T-helper 2 cell treated with Interferon-gamma antibody and Interleukin-4, amounts not matched to agents 100 ng/mL and 5 ng/mL, for 36 hours (primary cell): ENCODE measurements around the gene HSPA12A. TPM values are rescaled to one million over a fixed set of nuclear protein-coding genes. Genes with fewer than 3 reads are reported as not detected.

Experiments used
- intact Hi-C: fragments of 100-400 bp; cut with micrococcal nuclease; formaldehyde crosslinking; loops from one replicate; pipeline ENCODE4 v1.15.1; 2023
- total RNA-seq: library from RNA; stranded (reverse); gene quantifications from 2 replicates; pipeline ENCODE4 v1.2.3, GENCODE V29; 2022

The HSPA12A gene, protein sequence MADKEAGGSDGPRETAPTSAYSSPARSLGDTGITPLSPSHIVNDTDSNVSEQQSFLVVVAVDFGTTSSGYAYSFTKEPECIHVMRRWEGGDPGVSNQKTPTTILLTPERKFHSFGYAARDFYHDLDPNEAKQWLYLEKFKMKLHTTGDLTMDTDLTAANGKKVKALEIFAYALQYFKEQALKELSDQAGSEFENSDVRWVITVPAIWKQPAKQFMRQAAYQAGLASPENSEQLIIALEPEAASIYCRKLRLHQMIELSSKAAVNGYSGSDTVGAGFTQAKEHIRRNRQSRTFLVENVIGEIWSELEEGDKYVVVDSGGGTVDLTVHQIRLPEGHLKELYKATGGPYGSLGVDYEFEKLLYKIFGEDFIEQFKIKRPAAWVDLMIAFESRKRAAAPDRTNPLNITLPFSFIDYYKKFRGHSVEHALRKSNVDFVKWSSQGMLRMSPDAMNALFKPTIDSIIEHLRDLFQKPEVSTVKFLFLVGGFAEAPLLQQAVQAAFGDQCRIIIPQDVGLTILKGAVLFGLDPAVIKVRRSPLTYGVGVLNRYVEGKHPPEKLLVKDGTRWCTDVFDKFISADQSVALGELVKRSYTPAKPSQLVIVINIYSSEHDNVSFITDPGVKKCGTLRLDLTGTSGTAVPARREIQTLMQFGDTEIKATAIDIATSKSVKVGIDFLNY
- total RNA-seq: 0.02 and 0.09 TPM in 2 replicates

DNA sequence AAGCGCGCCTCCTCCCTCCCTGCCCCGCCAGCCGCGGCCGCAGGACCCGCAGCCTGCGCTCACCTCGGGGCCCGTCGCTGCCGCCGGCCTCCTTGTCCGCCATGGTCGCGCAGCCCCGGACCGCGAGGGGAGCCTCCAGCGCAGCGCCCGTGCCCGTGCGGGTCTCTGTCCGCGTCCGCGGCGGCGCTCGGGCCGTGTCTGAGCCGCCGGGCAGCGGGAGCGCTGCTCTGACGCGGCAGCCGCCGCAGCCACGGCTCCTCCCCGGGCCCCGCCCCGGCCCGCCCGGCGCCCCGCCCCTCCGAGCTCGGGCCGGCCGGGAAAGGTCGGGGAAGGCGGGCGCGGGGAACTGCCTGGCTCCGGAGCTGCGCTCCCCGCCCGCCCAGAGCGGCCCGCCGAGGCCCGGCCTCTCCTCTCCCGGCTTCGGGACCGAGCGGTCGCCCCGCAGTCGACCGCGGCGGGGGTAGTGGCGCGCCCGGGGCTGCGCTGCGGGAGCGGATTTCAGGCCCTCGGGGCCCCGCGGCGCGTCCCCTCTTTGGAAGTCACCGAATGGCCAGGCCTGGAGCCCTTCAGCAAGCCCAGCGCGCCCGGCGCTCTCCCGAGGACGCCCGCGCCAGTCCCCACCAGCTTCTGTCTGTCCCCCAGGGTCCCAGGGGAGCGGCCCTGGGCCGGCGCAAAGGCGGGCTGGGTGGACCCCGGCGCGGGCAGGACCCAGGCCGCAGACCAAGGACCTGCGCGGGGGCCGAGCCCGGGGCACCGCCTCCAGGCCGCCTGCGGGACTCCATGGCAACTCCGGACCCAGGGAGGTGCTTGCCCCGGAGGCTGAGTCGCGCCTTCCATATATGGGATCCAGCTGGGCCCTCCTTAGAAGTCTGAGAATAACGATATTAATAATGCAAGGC is at the start of gene HSPA12A:
TSS of gene HSPA12A (minus strand) at position 200 of the 899 bp plus-strand sequence. CDS start at position 103, 97 bp downstream.
- intact Hi-C loops: loop anchor here (1.0 kb wide), 2 partner anchors 18 to 46 kb away; no protein-coding TSS in a partner anchor

DNA sequence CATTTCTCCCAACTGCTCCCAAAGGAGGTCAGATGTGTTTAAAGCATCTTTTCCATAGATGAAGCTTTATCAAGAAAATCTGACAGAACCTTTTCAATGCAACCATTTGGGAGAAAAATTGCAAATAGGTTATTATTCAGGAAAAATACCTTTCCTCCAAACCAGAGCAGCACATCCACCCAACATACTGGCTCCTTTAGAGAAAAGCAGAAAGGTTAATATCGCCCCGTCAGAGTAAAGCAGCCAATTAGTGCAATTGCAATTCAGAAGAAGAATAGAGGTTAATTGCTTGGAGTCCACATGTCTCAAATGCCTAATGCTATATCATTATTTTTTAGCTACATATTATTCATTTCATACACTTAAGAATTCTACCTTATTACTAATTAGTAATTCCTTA is 48.9 kb upstream of the HSPA12A start:
- intact Hi-C loops: no loop called here

DNA sequence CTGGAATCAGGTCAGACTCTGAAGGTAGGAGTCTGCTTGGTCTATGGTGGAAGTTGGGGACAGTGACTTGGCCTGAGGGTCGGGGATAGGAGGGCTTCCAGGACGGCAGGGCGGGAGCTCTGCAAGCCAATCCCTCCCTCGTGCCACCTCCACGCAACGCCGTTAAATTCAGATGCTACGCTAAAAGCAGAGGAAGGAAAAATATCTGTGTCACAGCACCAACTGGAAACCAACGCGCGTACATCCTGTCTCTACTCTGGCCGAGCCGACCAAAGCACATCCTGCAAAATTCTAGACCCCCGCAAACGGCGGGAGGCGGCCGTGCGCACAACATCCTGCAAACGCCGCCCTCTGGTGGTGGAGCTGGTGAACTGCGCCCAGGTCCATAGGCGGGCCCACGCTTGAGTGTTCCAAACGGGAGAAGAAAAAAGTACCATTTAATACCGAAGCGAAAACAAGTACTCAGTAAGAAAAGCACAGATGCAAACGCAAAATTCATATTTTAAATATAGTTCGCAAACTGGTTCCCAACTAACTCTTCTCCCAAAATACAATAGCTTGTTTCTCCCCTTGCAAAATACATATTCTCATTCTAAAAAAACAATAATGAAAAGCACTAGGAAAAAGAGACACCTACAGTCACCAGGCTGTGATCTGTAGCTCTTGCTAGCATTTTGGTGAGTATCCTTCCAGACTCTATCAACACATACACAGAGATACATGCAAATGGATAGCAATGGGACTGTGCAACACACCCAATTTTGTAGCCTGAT is 45.7 kb upstream of the HSPA12A start:
- intact Hi-C loops: loop anchor here (1.0 kb wide), 2 partner anchors 46 to 106 kb away; partner anchors contain the start of gene HSPA12A

DNA sequence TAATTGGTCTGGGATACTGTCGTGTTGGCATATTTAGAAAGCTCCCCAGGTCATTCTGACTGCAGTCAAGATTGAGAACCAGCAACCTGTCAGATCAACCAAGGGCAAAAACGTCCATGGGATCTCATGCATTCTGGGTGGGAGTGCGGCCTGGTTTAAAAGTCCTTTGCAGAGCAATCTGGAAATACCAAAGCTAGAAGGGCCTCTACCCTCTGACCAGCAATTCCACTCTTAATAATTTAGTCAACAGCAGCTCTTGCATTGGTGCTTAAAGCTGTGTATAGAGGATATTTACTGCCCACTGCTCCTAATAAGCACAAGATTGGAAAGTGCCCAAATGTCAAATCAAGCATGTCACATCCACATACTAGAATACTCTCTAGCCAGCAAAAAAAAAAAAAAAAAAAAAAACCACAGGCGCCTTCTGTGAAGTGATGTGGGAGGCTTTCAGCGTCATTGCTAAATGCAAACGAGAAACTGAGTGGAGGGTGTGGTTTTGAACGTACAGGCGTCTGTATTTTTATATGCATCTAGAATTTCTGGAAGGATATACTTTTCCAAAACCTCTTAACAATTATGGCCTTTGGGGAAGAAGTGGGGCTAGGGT is 44.8 kb upstream of the HSPA12A start:
- intact Hi-C loops: no loop called here

DNA sequence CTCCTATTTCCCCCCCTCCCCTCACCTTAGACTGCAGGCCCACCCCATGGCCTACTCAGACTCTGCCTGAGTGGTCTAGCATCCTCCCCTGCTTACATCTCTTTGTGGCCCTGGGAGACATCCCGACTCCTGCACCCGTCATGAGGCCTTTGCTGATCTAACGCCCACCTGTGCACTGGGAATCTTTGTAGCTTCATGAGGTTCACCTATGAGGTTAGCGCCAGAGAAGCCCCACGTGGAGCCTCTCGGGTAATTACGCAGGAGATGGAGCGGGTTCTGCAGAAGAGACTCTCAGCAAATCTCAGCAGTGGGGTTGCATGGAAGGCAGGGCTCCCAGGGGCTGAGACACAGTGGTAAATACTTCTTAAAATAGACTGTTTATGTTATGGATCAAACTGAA is 43.5 kb upstream of the HSPA12A start:
- intact Hi-C loops: no loop called here

DNA sequence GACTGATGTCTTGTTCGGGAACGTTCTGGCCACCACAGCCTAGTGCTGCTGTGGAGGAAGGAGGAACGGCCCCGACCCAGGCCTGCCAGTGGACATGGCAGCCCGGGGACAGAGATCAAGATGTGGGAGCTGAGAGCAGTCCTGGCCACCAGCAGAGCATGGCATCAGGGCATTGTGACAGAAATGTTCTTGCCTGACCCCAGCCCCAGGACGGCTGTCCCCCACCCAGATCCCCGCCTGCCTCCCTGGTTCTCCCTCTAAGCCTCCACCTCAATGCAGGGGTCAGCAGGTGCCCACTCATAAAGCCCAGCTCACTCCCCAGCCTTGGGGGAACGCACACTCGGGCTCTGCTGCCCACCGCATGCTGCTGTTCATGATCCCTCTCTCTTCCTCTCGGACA is 42.9 kb upstream of the HSPA12A start:
- intact Hi-C loops: no loop called here

DNA sequence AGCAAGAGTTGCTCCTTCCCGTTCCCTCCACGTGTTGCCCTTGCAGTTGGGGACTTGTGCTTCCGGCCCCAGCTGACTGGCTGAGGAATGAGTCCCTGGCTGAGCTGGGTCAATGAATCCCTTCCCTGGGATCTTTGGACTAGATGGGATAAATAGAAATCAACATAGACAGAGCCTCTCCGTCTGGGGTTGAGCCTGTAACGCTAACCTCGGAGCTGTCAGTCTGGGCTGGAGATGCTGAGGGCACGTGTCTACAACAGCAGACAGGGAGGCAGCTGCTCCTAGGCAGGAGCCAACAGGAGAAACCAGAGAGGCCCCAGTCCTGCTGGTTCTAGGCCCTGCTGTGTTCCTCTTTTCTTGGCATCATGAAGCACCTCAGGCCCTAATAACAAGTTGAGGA is 42.3 kb upstream of the HSPA12A start:
- intact Hi-C loops: no loop called here

DNA sequence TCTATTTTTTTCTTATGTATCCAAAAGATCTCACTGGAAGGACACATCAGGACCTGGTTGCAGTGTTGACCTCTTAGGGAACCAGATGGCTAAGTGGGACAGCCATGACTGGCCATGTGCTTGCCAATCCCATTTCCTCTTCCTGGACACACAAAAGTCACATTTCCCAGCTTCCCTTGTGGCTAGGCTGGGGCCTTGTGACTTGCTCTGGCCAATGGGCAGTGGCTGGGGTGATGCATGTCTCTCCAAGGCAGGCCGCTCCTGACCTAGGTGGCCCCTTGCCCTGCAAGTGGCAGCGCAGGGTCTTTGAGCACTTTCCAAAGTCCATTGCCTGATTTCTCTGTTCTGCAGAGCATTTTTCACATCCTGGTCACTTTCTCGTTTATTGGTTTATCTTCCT is 41.7 kb upstream of the HSPA12A start:
- intact Hi-C loops: no loop called here

DNA sequence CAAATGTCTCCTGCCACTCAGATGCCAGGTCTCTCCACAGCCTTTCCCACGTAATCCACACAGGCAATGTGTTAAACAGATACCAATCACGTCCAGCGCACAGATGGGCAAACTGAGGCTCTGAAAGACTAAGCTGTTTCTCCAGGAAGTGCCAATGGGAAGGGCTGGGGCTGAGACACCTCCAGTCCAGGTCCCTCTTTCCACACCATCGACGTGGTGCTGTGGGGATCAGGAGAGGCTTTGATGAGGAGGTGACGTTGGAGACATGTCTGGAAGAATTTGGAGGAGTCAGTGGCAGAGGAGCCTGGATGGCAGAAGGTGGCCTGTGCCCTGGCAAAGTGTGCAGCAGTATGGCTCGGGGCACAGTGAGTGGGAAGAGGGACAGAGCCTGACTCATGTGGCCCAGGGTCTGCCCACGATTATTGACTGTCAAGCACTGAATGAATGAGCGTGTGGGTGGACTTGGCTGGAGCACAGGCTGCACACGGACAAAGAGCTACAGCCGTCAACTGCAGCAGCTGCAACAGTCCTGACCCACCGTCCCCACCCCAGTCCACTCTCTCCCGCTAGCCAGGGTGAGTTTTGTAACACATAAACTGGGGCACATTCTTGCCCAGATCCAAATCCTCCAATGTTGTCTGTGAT is 40.8 kb upstream of the HSPA12A start:
- intact Hi-C loops: no loop called here

DNA sequence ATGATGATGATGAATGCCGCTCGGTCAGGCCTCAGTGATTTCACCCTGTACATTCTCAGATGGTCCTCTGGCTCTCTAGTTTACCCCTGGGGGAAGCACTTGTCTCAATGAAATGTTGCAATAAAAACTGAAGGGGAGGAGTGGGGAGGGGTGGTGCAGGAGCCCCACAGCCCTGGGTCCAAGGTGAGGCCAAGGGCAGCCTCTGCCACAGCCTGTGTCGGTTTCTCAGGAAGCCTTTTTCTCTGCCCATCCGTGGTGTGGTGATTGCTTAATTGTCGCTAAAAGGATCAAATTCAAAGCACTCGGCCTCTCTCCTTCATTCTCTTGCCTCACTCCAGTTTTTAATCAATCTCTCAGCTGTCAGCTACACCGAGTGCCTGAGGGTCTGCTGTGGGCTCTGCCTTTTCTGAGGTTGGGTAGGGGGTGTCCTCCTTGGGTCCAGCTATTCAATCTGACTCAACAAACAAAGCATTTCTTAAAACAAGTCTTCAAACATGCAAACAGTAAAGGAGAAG is 39.1 kb upstream of the HSPA12A start:
- intact Hi-C loops: no loop called here

DNA sequence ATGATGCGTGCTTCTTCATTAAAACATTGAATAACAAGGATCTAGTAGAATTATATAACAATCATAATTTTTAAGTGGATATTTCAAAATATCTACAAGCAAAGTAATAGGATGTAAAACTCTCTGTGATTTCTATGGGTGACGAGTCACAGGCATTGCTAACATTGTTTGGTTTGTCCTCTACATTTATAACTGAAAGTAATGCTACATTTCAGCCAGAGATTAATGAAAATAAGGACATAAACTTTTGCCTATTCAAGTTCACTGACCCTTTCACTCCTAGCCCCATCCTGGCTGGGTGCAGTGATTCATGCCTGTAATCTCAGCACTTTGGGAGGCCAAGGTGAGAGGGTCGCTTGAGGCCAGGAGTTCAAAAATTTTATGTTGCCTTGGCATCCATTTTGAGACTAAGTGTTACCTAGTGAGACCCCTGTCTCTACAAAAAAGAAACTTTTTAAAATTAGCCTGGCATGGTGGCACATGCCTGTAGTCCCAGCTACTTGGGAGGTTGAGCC is 38.4 kb upstream of the HSPA12A start:
- intact Hi-C loops: no loop called here

DNA sequence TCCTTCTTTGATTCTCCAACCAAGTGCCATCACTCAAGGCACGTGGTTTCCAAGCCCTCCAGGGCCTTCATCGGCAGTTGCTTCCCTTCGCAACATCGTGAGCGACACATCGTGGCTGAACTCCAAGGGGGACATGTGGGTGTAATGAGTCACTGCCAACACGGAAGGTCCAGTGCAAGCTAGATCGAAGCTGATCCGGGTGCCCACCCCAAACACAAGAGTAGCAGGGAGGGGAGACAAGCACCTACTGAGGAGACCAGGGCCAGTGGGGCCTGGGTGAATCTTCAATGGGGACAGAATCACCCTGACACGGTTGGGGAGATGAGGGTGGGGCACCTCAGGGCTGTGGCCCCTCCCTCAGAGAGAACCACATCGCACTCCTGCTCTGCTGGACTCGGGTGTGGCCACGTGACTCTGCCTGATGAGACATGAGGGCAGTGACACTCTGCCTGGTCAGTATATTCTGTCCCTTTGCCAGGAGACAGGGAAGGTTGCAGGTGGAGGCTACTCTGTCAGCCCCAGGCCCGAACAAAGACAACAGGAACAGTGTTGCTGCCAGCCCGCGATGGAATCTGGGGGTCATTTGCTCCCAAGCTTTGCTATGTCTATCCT is 36.8 kb upstream of the HSPA12A start:
- intact Hi-C loops: no loop called here

DNA sequence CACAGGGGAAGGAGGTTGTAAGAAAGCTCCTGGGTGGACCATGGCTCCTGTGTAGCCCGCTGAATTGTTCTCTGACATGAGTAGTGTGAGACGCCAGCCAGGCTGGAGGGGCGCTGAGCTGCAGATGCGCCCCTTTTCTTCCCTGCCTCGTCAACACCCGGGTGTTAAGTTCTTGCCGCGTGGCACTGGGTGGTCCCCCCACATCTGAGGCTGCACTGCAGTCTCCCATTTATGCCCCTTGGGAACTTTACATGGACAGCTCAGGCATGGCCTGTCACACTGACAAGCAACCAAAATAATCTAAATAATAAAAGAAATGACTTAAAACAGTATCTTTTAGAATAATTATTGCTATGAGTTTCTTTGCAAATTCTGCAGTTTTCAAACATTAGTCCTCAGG is 34.6 kb upstream of the HSPA12A start:
- intact Hi-C loops: no loop called here

DNA sequence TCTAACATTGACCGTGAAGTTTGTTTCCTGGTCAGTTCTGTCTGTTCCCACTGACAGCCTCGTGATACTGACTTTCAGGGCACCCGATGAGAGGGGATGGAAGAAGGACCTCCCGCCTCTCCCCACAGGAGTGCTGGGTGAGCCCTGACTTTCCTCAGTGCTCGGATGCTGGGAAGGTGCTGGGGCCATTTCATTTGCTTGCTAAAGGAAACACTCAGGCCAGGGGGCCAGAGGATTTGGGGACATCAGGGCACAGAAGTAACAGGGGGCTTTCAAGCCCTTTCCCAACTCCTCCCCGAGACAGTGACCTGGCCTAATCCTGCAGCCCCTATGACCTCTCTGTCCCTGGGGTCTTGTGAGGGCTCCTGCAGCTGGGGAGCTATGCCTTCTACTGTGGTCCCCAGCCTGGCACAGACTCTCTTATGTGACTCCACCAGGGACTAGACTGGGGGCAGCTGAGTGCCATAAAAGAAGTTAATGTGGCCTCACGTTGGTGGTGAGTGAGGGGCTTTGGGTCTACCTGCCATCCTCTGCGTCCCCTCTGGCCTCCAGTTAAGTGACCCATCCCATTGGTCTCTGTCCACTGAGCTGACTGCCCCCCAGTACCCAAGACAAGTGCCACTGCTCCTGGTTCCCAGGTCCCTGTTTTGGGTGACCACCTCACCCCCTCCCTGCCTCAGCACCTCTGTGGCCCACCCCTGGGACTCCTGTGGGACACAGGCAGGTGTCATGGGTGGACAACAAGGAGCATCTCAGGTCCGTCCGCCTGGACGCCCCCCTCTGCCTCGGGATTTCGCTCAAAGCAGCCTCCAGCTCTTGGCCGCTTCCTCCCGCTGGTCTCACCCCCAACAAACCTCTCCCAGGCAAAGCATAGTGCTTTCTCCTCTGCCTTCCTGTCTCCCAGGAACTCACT is 33.4 kb upstream of the HSPA12A start:
- intact Hi-C loops: no loop called here

DNA sequence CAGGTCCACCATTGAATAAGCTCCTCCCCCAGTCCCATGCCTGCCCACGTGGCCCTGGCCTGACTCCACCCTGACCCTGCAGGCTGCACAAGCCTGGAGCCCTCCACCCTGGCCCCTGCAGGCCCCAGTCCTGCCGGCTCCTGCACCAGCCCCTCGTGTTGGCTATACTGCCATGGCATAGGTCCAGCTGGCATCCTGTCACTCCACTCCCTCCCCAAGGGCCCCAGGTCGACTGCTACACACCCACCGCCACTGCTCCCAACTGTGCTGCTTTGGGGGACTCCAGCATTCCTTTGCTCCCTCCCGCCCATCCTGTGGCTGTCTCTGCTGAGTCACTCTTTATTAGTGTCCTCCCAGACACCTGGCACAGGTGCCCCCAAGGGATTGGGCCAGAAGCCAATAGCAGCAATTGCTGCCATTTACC is 32.4 kb upstream of the HSPA12A start:
- intact Hi-C loops: no loop called here

DNA sequence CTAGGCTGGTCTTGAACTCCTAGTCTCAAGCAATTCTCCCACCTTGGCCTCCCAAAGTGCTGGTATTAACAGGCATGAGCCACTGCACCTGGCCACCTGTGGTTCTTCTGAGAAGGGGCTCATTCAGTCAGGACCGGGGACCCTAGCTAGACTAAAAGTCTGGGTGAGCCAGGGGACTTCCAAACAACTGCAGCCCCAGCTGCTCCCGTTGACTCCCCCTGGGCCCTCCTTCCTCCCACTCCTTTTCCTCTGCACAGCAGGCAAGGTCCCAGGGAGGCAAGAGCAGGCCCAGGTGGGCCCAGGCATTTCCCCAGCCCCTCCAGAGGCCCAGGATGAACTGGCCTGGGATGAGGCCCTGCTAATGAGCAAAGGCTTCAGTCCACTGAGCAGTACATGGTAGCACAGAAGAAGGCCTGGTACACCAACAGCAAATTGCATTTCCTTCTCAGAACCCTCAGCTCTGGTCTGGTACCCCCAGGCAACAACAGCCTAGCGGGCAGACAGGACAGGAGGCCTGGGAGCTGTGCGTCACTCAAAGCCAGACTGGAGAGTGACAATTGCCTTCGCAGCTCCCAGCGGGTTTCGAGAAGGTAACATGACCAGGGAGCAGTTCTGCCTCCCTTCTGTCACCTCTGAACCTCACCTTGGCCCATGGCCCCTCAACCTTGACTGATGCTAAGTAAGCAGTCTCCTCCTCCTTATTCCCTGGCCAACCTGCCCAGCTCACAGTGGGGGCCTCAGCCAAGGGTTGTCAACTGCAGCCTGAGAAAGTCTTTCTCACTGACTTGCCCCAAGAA is 30.7 kb upstream of the HSPA12A start:
- intact Hi-C loops: no loop called here

DNA sequence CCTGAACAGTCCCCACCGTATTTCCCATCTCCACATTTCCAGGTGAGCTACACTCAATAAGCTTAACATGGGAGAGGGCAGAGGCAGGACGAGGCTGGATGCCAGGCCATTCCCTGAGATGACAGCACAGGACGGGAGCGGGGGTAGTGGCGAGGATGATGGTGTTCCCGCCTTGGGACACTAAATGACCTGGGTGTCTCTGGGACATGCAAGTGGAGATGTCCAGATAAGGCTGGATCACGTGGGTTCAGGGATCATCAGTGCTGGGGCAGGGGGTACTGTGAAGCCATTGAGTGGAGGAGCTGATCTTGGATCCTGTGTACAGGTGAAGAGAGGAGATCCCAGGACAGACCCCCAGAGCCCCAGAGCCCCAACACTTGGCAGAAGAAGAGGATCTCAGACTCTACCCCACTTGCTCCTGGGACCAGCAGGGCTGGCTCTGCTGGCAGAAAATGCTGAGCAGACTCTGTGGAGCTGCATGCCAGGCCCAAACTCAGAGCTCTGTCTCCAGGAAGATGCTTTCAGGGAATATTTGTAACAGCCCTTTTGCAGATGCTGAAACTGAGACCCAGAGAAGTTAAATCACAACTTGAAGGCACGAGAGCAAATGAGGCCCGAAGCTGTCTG is 29.7 kb upstream of the HSPA12A start:
- intact Hi-C loops: no loop called here
